Panc1 (cell line): ENCODE results near the gene ZFP90. TPM values are rescaled to one million over a fixed set of nuclear protein-coding genes. Genes with fewer than 3 reads are reported as not detected.

Experiments
- ATAC-seq: fragments of 200-7000 bp; cut with Tn5 transposase; 2 replicates; pipeline ENCODE4 v1.9.1; 2020; ENCODE audit warnings: mild to moderate bottlenecking, moderate library complexity
- Bru-seq: library from RNA; stranded (reverse); fragments of 400-500 nt; gene quantifications from one replicate; lab custom pipeline; 2021; lab: Mats Ljungman, UMichigan
- BruChase-seq, 2 experiments: library from RNA; stranded (reverse); fragments of 400-500 nt; gene quantifications; one replicate each; lab custom pipeline; 2021; lab: Mats Ljungman, UMichigan
- BruUV-seq: library from RNA; stranded (reverse); fragments of 400-500 nt; replicated peaks from 2 replicates; lab custom pipeline; 2021; lab: Mats Ljungman, UMichigan
- CTCF ChIA-PET: fragments of 300-600 bp; sonication (Branson Sonifier 250); formaldehyde crosslinking; loops from one replicate; lab custom pipeline; 2022; ENCODE audit warnings: antibody characterized with exemption; lab: Charles Lee
- POLR2A ChIA-PET: fragments of 300-600 bp; sonication (Branson Sonifier 250); formaldehyde crosslinking; loops from one replicate; lab custom pipeline; 2022; ENCODE audit warnings: antibody characterized with exemption; lab: Charles Lee
- DNase-seq: peaks from one replicate; pipeline ENCODE4 v3.0.0-alpha.2; 2010; ENCODE audit warnings: low read depth, low spot score
- H3K27ac ChIP-seq: 2 replicates; pipeline ENCODE4 v1.5.1; 2011; ENCODE audit warnings: mild to moderate bottlenecking, low read length, inconsistent platforms
- H3K27me3 ChIP-seq: fragments of 200-500 bp; sonication (Bioruptor generic); 2 replicates; pipeline ENCODE4 v1.6.0; 2014; ENCODE audit warnings: low read length, inconsistent platforms; ENCODE audit not compliant: control insufficient read depth, insufficient read depth
- H3K36me3 ChIP-seq: fragments of 200-500 bp; sonication (Bioruptor generic); 2 replicates; pipeline ENCODE4 v1.5.1; 2014; ENCODE audit warnings: inconsistent platforms, mild to moderate bottlenecking, low read length, moderate library complexity; ENCODE audit not compliant: control insufficient read depth, insufficient read depth
- H3K4me1 ChIP-seq: 2 replicates; pipeline ENCODE4 v1.5.1; 2011; ENCODE audit warnings: inconsistent platforms, mild to moderate bottlenecking, low read length, moderate library complexity; ENCODE audit not compliant: control insufficient read depth, insufficient read depth
- H3K4me3 ChIP-seq, 2 experiments: 2 replicates each; pipeline ENCODE4 v1.5.1; 2011 to 2012; ENCODE audit warnings: low read depth in 2 of 2, low read length in 2 of 2, mild to moderate bottlenecking in 2 of 2, inconsistent platforms in 1 of 2, moderate library complexity in 1 of 2
- H3K9me3 ChIP-seq: fragments of 200-500 bp; sonication (Bioruptor generic); 2 replicates; pipeline ENCODE4 v1.5.1; 2014; ENCODE audit warnings: low read depth, mild to moderate bottlenecking, inconsistent platforms, low read length, moderate library complexity; ENCODE audit not compliant: control insufficient read depth, insufficient read depth
- POLR2AphosphoS5 ChIP-seq: IDR thresholded peaks from 2 replicates; pipeline ENCODE4 v1.6.1; 2012; ENCODE audit warnings: mild to moderate bottlenecking, low read depth, low read length, moderate library complexity
- SIN3A ChIP-seq: IDR thresholded peaks from 2 replicates; pipeline ENCODE4 v1.6.1; 2012; ENCODE audit warnings: low read depth, mild to moderate bottlenecking, low read length, moderate library complexity, borderline replicate concordance; ENCODE audit not compliant: insufficient read depth
- TCF7L2 ChIP-seq: IDR thresholded peaks from 2 replicates; pipeline ENCODE4 v1.6.1; 2011; ENCODE audit warnings: mild to moderate bottlenecking, low read depth, low read length, inconsistent platforms
- in situ Hi-C: cut with HindIII; loops from 2 replicates; pipeline ENCODE4 v1.10.0; 2016; ENCODE audit warnings: low sequenced_read_pairs, low pct_unique_long_range_greater_than_20kb
- intact Hi-C: fragments of 100-400 bp; cut with micrococcal nuclease; formaldehyde crosslinking; loops from one replicate; pipeline ENCODE4 v1.10.0; 2022; ENCODE audit not compliant: unreplicated experiment
- long read RNA-seq: library from polyadenylated mRNA; unstranded; transcript quantifications from one replicate; pipeline ENCODE4 v2.0.0, GENCODE V29; 2021; ENCODE audit not compliant: unreplicated experiment
- polyA plus RNA-seq: library from polyadenylated mRNA; unstranded; fragments of >200 nt; gene quantifications from one replicate; pipeline ENCODE4 v1.2.1, GENCODE V29; 2012; ENCODE audit warnings: missing spikeins; ENCODE audit not compliant: insufficient read length
- total RNA-seq: library from RNA; stranded (reverse); gene quantifications from one replicate; pipeline ENCODE4 v1.2.1, GENCODE V29; 2021; ENCODE audit not compliant: unreplicated experiment
- TF ChIP-seq, protein P1 (sequence below), 2 experiments: IDR thresholded peaks; 2 replicates each; pipeline ENCODE4 v1.6.1; 2011 to 2012; ENCODE audit warnings: low read depth in 2 of 2, control low read depth in 1 of 2, low read length in 1 of 2, mild to moderate bottlenecking in 1 of 2, moderate library complexity in 1 of 2; ENCODE audit not compliant: insufficient read depth in 1 of 2
- TF ChIP-seq, protein P2 (sequence below): fragments of 450-650 bp; IDR thresholded peaks from 2 replicates; pipeline ENCODE4 v1.5.1; 2017; ENCODE audit warnings: mild to moderate bottlenecking

The ZFP90 gene
- total RNA-seq (16.8 TPM), Bru-seq, nascent RNA (percentile 66 among the genes with signal in this experiment), BruChase-seq, experiment 1, labeled RNA remaining after a 2-hour chase (percentile 75 among the genes with signal in this experiment), BruChase-seq, experiment 2, labeled RNA remaining after a 6-hour chase (percentile 74 among the genes with signal in this experiment)
- polyA plus RNA-seq = 15.8 TPM
- long read RNA-seq, full-length matches to known transcripts = 7 of 14 reads
- long read RNA-seq, partial matches to known transcripts = 0 of 14 reads
- long read RNA-seq, other reads (novel, unspliced or antisense) = 7 of 14 reads

DNA sequence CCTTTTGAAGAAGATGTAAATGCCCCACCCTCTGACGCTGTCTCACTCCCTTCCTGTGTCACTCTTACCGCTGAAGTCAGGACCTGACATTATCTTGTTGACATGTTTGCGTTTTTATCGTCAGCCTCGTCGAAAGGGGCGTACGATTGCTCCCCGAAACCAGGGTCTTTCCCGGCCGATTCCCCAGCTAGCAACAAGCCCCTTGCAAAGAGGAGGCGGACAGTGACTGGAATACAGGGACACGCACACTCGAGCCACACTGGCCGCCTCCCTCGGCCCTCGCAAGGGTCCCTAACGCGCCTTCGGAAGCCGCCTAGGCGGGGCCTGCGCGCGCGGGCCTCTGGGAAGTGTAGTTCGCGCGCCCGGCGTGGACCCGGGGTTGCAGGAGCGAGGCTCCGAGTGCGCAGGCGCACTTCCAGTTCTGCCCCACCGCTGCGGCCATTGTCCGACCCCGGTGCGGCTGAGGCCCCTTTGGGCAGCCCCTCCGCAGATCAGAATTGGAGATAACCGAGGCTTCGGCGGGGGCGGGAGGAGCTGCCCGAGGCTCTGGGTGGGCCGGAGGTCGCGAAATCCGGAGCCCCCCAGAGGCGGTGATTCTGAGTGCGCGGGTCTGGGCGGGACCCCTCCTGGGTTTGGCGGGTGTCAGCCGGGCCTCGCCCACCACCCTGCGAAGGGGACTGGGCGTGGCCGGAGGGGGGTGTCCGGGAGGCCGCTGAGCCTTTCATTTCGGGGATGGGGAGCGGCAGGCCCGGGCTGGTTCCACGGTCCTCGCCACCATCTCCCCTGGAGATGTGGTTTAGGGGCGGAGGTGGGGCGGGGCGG is at the start of gene ZFP90:
TSS of gene ZFP90 (plus strand) at position 412 of the 822 bp plus-strand sequence. CDS start 502 bp downstream, outside the sequence.
- DNase-seq (no peak), ATAC-seq (peak; percentile 99)
- peaks cover 7% of the 10 kb centered on the region; the same call in 1 of the 2 replicates for H3K9me3 ChIP-seq
- BruUV-seq = no TSS peak
- in situ Hi-C loops = no loop called here
- H3K4me1 ChIP-seq = no peaks in the 10 kb centered on the region; the same call in 1 of the 2 replicates
- peak within 1 kb of the TSS; percentile 83 for H3K27ac ChIP-seq
- peak within 1 kb of the TSS; percentile 64 to 71 for H3K4me3 ChIP-seq
- H3K27me3 ChIP-seq = no peaks in the 10 kb centered on the region
- ChIA-PET POLR2A (no interaction called here), CTCF (no interaction called here)
- peaks cover 3% of the 10 kb centered on the region; the same call in 1 of the 2 replicates for H3K36me3 ChIP-seq
- TF ChIP-seq SIN3A (no peak), TCF7L2 (no peak), POLR2AphosphoS5 (peak; percentile 67)
- TF ChIP-seq, protein P1, sequence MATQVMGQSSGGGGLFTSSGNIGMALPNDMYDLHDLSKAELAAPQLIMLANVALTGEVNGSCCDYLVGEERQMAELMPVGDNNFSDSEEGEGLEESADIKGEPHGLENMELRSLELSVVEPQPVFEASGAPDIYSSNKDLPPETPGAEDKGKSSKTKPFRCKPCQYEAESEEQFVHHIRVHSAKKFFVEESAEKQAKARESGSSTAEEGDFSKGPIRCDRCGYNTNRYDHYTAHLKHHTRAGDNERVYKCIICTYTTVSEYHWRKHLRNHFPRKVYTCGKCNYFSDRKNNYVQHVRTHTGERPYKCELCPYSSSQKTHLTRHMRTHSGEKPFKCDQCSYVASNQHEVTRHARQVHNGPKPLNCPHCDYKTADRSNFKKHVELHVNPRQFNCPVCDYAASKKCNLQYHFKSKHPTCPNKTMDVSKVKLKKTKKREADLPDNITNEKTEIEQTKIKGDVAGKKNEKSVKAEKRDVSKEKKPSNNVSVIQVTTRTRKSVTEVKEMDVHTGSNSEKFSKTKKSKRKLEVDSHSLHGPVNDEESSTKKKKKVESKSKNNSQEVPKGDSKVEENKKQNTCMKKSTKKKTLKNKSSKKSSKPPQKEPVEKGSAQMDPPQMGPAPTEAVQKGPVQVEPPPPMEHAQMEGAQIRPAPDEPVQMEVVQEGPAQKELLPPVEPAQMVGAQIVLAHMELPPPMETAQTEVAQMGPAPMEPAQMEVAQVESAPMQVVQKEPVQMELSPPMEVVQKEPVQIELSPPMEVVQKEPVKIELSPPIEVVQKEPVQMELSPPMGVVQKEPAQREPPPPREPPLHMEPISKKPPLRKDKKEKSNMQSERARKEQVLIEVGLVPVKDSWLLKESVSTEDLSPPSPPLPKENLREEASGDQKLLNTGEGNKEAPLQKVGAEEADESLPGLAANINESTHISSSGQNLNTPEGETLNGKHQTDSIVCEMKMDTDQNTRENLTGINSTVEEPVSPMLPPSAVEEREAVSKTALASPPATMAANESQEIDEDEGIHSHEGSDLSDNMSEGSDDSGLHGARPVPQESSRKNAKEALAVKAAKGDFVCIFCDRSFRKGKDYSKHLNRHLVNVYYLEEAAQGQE (IDR thresholded peaks at IDR 0.05; ENCODE audit: insufficient read depth in 1 of 2, low read depth in 2 of 2, low read length in 1 of 2) = no peak
- TF ChIP-seq, protein P2, sequence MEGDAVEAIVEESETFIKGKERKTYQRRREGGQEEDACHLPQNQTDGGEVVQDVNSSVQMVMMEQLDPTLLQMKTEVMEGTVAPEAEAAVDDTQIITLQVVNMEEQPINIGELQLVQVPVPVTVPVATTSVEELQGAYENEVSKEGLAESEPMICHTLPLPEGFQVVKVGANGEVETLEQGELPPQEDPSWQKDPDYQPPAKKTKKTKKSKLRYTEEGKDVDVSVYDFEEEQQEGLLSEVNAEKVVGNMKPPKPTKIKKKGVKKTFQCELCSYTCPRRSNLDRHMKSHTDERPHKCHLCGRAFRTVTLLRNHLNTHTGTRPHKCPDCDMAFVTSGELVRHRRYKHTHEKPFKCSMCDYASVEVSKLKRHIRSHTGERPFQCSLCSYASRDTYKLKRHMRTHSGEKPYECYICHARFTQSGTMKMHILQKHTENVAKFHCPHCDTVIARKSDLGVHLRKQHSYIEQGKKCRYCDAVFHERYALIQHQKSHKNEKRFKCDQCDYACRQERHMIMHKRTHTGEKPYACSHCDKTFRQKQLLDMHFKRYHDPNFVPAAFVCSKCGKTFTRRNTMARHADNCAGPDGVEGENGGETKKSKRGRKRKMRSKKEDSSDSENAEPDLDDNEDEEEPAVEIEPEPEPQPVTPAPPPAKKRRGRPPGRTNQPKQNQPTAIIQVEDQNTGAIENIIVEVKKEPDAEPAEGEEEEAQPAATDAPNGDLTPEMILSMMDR = no peak
- intact Hi-C loops = no loop called here

DNA sequence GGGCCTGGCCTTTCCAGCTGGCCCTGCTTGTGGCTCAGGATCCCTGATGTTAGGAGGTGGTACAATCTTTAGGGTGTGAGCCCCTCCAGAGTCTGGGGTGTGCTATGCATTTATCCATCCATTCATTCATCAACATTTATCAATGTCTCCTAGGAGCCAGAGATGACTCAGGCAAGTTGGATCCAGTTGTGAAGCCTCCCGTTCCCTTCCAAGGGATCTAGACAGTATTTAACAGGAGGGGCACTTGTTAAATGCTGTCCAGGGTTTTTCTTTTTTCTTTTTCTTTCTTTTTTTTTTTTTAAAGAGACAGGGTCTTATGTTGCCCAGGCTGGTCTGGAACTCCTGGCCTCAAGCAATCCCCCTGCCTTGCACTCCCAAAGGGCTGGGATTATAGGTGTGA is 48.7 kb upstream of the ZFP90 start:
- Histone ChIP-seq H3K4me1 (peaks cover 3% of the 10 kb centered on the region; the same call in 1 of the 2 replicates), H3K27me3 (no peaks in the 10 kb centered on the region), H3K27ac (no peak overlapping the region), H3K9me3 (no peaks in the 10 kb centered on the region), H3K4me3 (no peak overlapping the region), H3K36me3 (no peaks in the 10 kb centered on the region)
- no TSS peak for BruUV-seq
- ChIA-PET POLR2A (no interaction called here), CTCF (no interaction called here)
- TF ChIP-seq, protein P2 = no peak
- TF ChIP-seq, protein P1 (IDR thresholded peaks at IDR 0.05; ENCODE audit: insufficient read depth in 1 of 2, low read depth in 2 of 2, low read length in 1 of 2) = no peak
- TF ChIP-seq TCF7L2 (no peak), SIN3A (no peak), POLR2AphosphoS5 (no peak)
- intact Hi-C loops (no loop called here), in situ Hi-C loops (no loop called here)
- DNase-seq (no peak), ATAC-seq (no peak)
